GM13977 (cell line): ENCODE results near the gene HDAC1.

Experiments used
- DNase-seq: peaks from one replicate; pipeline ENCODE4 v3.0.0; 2012; ENCODE audit warnings: low spot score
- in situ Hi-C: fragments of 300-500 bp; cut with MboI; formaldehyde crosslinking; loops from one replicate; pipeline ENCODE4 v1.12.0; 2022; ENCODE audit warnings: low sequenced_read_pairs, low pct_unique_long_range_greater_than_20kb, mixed read lengths, inconsistent platforms; ENCODE audit not compliant: unreplicated experiment
- TF ChIP-seq, protein P1 (sequence below): IDR thresholded peaks from 2 replicates; pipeline ENCODE4 v1.5.1; 2012; ENCODE audit warnings: mild to moderate bottlenecking, control low read depth; ENCODE audit not compliant: insufficient read depth; ENCODE audit errors: extremely low read depth, missing control alignments

HDAC1 gene

DNA sequence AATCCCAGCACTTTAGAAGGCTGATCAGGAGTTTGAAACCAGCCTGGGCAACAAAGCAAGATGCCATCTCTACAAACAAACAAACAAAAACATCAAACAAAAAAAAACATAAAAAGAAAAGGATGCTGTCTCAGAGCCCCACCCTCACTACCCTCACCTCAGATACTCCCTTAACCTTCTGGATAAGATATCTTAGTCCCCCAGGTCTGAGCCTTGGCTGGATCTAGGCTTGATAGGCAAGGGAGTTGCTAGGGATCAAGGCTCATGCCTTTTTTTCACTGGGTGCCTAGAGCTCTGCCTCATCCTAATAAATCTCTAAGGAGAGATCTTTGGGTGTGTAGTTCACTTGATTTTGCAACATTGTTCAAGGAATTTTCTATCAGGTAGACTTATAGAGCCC, 7.4 kb downstream of the HDAC1 start:
- TF ChIP-seq, protein P1, sequence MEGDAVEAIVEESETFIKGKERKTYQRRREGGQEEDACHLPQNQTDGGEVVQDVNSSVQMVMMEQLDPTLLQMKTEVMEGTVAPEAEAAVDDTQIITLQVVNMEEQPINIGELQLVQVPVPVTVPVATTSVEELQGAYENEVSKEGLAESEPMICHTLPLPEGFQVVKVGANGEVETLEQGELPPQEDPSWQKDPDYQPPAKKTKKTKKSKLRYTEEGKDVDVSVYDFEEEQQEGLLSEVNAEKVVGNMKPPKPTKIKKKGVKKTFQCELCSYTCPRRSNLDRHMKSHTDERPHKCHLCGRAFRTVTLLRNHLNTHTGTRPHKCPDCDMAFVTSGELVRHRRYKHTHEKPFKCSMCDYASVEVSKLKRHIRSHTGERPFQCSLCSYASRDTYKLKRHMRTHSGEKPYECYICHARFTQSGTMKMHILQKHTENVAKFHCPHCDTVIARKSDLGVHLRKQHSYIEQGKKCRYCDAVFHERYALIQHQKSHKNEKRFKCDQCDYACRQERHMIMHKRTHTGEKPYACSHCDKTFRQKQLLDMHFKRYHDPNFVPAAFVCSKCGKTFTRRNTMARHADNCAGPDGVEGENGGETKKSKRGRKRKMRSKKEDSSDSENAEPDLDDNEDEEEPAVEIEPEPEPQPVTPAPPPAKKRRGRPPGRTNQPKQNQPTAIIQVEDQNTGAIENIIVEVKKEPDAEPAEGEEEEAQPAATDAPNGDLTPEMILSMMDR: no peak
- in situ Hi-C loops: no loop called here
- DNase-seq: no peak

DNA sequence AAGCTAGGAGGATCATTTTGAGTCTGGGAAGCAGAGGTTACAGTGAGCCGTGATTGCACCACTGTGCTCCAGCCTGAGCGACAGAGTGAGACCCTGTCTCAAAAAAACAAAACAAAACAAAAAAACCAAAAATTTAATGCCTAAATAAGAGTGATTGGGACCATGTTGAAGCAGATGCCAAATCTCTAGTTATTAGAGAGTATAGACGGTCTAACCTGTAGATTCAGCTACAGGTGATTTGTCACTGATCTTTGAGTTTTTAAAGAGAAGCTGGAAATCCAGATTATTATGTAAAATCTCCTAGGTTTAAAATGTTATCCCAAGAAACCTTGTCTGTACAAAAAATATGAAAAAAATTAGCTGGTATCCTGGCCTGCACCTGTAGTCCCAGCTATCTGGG, 11.5 kb downstream of the HDAC1 start:
- no peak for DNase-seq
- in situ Hi-C loops: no loop called here
- TF ChIP-seq, protein P1: no peak

- no peak for DNase-seq
- TF ChIP-seq, protein P1: no peak
- in situ Hi-C loops: no loop called here
Observed at GRCh38 chr1:32303997-32304622, 12.2 kb downstream of the HDAC1 start.

GRCh38 chr1:32305310-32305709, 13.4 kb downstream of the HDAC1 start:
- TF ChIP-seq, protein P1: no peak
- in situ Hi-C loops: no loop called here
- no peak for DNase-seq

- TF ChIP-seq, protein P1: no peak
- in situ Hi-C loops: no loop called here
- DNase-seq: no peak
Observed at GRCh38 chr1:32307324-32307723, 15.4 kb downstream of the HDAC1 start.

GRCh38 chr1:32309960-32310359, 18.1 kb downstream of the HDAC1 start:
- in situ Hi-C loops: loop anchor here (10.0 kb wide), 2 partner anchors 65 to 95 kb away; no protein-coding TSS in a partner anchor
- TF ChIP-seq, protein P1: no peak
- no peak for DNase-seq
